ENCODE data around the gene STAT3.

DNA sequence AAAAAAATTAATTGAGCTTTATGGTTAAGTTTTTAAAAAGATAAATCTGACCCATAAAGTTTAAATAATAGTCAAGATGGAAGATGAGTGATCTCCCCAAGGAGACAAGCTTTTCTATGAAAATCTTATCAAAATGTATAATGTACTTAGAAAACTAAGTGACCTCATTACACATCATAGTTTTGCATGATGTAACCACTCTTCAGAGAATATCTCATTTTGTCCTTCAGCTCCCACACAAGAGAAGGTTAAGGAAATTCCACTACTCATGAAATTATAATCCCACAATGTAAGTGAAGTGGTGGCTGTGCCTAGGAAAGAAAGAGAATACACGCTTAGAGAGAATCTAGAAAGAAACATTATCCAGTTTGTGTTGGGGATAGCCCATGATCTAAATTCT, 14.3 kb downstream of the STAT3 start:
- TF ChIP-seq CTCF (IDR thresholded peaks at IDR 0.05) (no peak), POLR2A (IDR thresholded peaks at IDR 0.05) (no peak)

All from stomach (tissue), 4 donors.